ENCODE measurements around the gene MAP3K5. TPM values are rescaled to one million over a fixed set of nuclear protein-coding genes. Genes with fewer than 3 reads are reported as not detected.
A peak's percentile ranks its signal among the peaks of the same experiment; 100 is the strongest.

MAP3K5 gene
- total RNA-seq, 1 donor from 2014 or later, result 0.02 TPM

- no peak overlapping the region for H3K4me3 ChIP-seq
- H3K36me3 ChIP-seq, result no peaks in the 10 kb centered on the region
- H3K27me3 ChIP-seq, result no peaks in the 10 kb centered on the region
- H3K4me2 ChIP-seq, result no peak overlapping the region
- peaks cover 3% of the 10 kb centered on the region for H3F3A ChIP-seq (ENCODE audit: low read depth)
- peaks cover 6% of the 10 kb centered on the region for H3K4me1 ChIP-seq
- H2AFZ ChIP-seq (replicated peaks), result no peak overlapping the region
- no peaks in the 10 kb centered on the region for H3K9me3 ChIP-seq (ENCODE audit: low read depth)
- Mint-ChIP-seq H3K27me3 (ENCODE audit: insufficient read depth, low read depth) (peaks cover 11% of the 10 kb centered on the region), H3K4me3 (no peak overlapping the region), H3K9me3 (peaks cover 3% of the 10 kb centered on the region), H3K4me1 (peaks cover 39% of the 10 kb centered on the region), H3K27ac (no peak overlapping the region), H3K36me3 (peaks cover 2% of the 10 kb centered on the region)
- no peak for TF ChIP-seq EZH2phosphoT487 (IDR thresholded peaks at IDR 0.05)
- TF ChIP-seq EZH2 (IDR thresholded peaks at IDR 0.05), result no peak
- no peak for DNase-seq (ENCODE audit: low spot score)
- H3K9ac ChIP-seq, result no peak overlapping the region
- no peak overlapping the region for H3K27ac ChIP-seq
- H3K79me2 ChIP-seq (ENCODE audit: low read depth), result no peaks in the 10 kb centered on the region
- no peaks in the 10 kb centered on the region for H4K20me1 ChIP-seq (ENCODE audit: low read depth)
Measured at GRCh38 chr6:136721467-136721866, 70.8 kb downstream of the MAP3K5 start.

- Histone ChIP-seq H3K4me2 (no peak overlapping the region), H3K4me1 (peaks cover 6% of the 10 kb centered on the region), H3K9me3 (ENCODE audit: low read depth) (no peaks in the 10 kb centered on the region), H3K9ac (no peak overlapping the region), H3F3A (ENCODE audit: low read depth) (peaks cover 3% of the 10 kb centered on the region), H3K36me3 (no peaks in the 10 kb centered on the region), H3K4me3 (no peak overlapping the region), H2AFZ (replicated peaks) (peak overlapping the region; percentile 29), H3K27me3 (no peaks in the 10 kb centered on the region), H3K79me2 (ENCODE audit: low read depth) (no peaks in the 10 kb centered on the region), H3K27ac (no peak overlapping the region), H4K20me1 (ENCODE audit: low read depth) (no peaks in the 10 kb centered on the region)
- peaks cover 39% of the 10 kb centered on the region for H3K4me1 Mint-ChIP-seq
- TF ChIP-seq CTCF (IDR thresholded peaks at IDR 0.05), result no peak
- no peak for TF ChIP-seq EZH2 (IDR thresholded peaks at IDR 0.05)
- no peak for TF ChIP-seq EZH2phosphoT487 (IDR thresholded peaks at IDR 0.05)
- H3K27ac Mint-ChIP-seq, result no peak overlapping the region
- no peak overlapping the region for H3K4me3 Mint-ChIP-seq
- H3K9me3 Mint-ChIP-seq, result peaks cover 3% of the 10 kb centered on the region
- no peak for DNase-seq (ENCODE audit: low spot score)
- peaks cover 2% of the 10 kb centered on the region for H3K36me3 Mint-ChIP-seq
- H3K27me3 Mint-ChIP-seq (ENCODE audit: insufficient read depth, low read depth), result peaks cover 11% of the 10 kb centered on the region
Measured at GRCh38 chr6:136720045-136720770, 72.1 kb downstream of the MAP3K5 start.

- Mint-ChIP-seq H3K4me1 (peaks cover 37% of the 10 kb centered on the region), H3K27ac (no peak overlapping the region), H3K4me3 (no peak overlapping the region), H3K9me3 (peaks cover 3% of the 10 kb centered on the region), H3K36me3 (peaks cover 2% of the 10 kb centered on the region), H3K27me3 (ENCODE audit: insufficient read depth, low read depth) (peaks cover 11% of the 10 kb centered on the region)
- Histone ChIP-seq H3K27me3 (no peaks in the 10 kb centered on the region), H3K4me3 (no peak overlapping the region), H3K9ac (no peak overlapping the region), H4K20me1 (ENCODE audit: low read depth) (no peaks in the 10 kb centered on the region), H3K79me2 (ENCODE audit: low read depth) (no peaks in the 10 kb centered on the region), H3K36me3 (no peaks in the 10 kb centered on the region), H3K4me2 (no peak overlapping the region), H3F3A (ENCODE audit: low read depth) (peaks cover 3% of the 10 kb centered on the region), H3K9me3 (ENCODE audit: low read depth) (no peaks in the 10 kb centered on the region), H2AFZ (replicated peaks) (peak overlapping the region; percentile 29), H3K4me1 (peaks cover 6% of the 10 kb centered on the region), H3K27ac (no peak overlapping the region)
- no peak for TF ChIP-seq EZH2phosphoT487 (IDR thresholded peaks at IDR 0.05)
- TF ChIP-seq CTCF (IDR thresholded peaks at IDR 0.05), result no peak
- no peak for TF ChIP-seq EZH2 (IDR thresholded peaks at IDR 0.05)
- peak; percentile 5 for DNase-seq (ENCODE audit: low spot score)
Measured at GRCh38 chr6:136719280-136720044, 72.8 kb downstream of the MAP3K5 start.
